Motor neuron (in vitro differentiated cells): ENCODE results near the gene SCAMP1. TPM values are rescaled to one million over a fixed set of nuclear protein-coding genes. Genes with fewer than 3 reads are reported as not detected.
"Not testable (repeated sequence)": the region's sequence is repeated elsewhere in the genome, so short reads cannot be mapped to it uniquely, and the experiment has no call there.

Experiments
- ATAC-seq, 8 experiments: fragments of 200-7000 bp; cut with Tn5 transposase; replicated peaks in 6 of 8; 2 replicates each; pipeline ENCODE4 v1.8.0; 2021; ENCODE audit warnings: mild to moderate bottlenecking in 8 of 8, moderate library complexity in 8 of 8
- H3K27ac ChIP-seq, 2 donors: fragments of 250-450 bp; sonication (Bioruptor Pico); 2 replicates each; pipeline ENCODE4 v1.9.0; 2021; ENCODE audit warnings: antibody characterized with exemption in 2 of 2, mild to moderate bottlenecking in 2 of 2, moderate library complexity in 1 of 2
- H3K4me1 ChIP-seq, 2 donors: fragments of 250-450 bp; sonication (Bioruptor Pico); replicated peaks in 1 of 2; 2 replicates each; pipeline ENCODE4 v1.6.1; 2021; ENCODE audit warnings: antibody characterized with exemption in 2 of 2, mild to moderate bottlenecking in 2 of 2, moderate library complexity in 1 of 2
- H3K4me3 ChIP-seq, 5 donors: fragments of 250-450 bp; sonication (Bioruptor Pico); 2 replicates each; pipeline ENCODE4 v1.9.0; 2021; ENCODE audit warnings: antibody characterized with exemption in 5 of 5, mild to moderate bottlenecking in 5 of 5, moderate library complexity in 4 of 5
- WGBS, 10 experiments: fragments of 450-650 bp; shearing (Covaris generic); methylation state at CpG; one replicate each; pipeline ENCODE4 v1.0.0; 2022; 5-methylcytosine and 5-hydroxymethylcytosine counted together
- in situ Hi-C, 9 experiments: fragments of 400-800 bp; cut with MboI; loops; one replicate each; pipeline ENCODE4 v1.15.0; 2021; ENCODE audit warnings: low sequenced_read_pairs in 9 of 9, low pct_unique_long_range_greater_than_20kb in 2 of 9; ENCODE audit not compliant: unreplicated experiment in 9 of 9
- total RNA-seq, 8 experiments: library from RNA; unstranded; fragments of 300-600 nt; gene quantifications; 2 replicates each; pipeline versions ENCODE4 v1.2.3 to v1.2.4, GENCODE V29; 2022

SCAMP1 gene
- total RNA-seq, 8 experiments from 2014 or later: 22.6 to 79.2 (median 54.7) TPM

GRCh38 chr5:78407458-78407857 is 47.0 kb downstream of the SCAMP1 start:
- no peak for ATAC-seq
- in situ Hi-C loops: no loop called here

GRCh38 chr5:78411586-78411985 is 51.2 kb downstream of the SCAMP1 start:
- Histone ChIP-seq H3K4me3 (no peak overlapping the region), H3K27ac (no peak overlapping the region), H3K4me1 (no peaks in the 10 kb centered on the region)
- peak in 1 of 8 experiments; percentile 44 for ATAC-seq
- in situ Hi-C loops: no loop called here

More at GRCh38 chr5:78407458-78407857, 47.0 kb downstream of the SCAMP1 start:
- no peak overlapping the region for H3K4me3 ChIP-seq
- H3K27ac ChIP-seq: no peak overlapping the region
- no peaks in the 10 kb centered on the region for H3K4me1 ChIP-seq

GRCh38 chr5:78416677-78417425 is 56.4 kb downstream of the SCAMP1 start:
- peak in 3 of 8 experiments; percentile 53 to 76 (median 70) for ATAC-seq
- WGBS, 10 experiments: 67 to 100% (median 80%) methylated on average over 1 of the region's 1 CpG; no CpG with 5 or more reads in 1 of the 10 experiments
- Histone ChIP-seq H3K4me3 (no peak overlapping the region), H3K27ac (no peak overlapping the region), H3K4me1 (no peaks in the 10 kb centered on the region)
- in situ Hi-C loops: no loop called here

DNA sequence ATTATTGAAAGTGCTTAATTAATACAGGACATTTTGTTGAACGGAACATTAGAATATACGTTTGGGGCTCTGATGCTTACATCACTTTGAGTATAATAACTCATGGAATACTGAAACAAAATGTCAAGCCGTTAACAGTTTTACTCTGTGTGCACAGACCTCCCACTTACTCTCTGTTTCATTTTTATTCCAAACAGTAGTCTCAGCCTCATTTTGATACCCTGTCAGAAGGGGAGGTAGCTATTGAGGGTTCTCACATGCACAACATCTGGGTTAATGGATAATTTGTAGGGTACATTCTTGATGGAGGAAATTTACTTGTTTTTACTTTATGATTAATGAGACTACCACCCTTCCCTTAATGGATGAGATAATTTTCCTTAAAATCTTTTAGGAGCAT is 59.0 kb downstream of the SCAMP1 start:
- no peak overlapping the region for H3K27ac ChIP-seq
- in situ Hi-C loops: no loop called here
- no peak for ATAC-seq
- H3K4me1 ChIP-seq: no peaks in the 10 kb centered on the region
- 42 to 100% (median 83%) methylated on average over 2 to 3 of the region's 3 CpGs; no CpG with 5 or more reads in 1 of the 10 experiments for WGBS, 10 experiments
- no peak overlapping the region for H3K4me3 ChIP-seq

GRCh38 chr5:78420548-78420947 is 60.1 kb downstream of the SCAMP1 start:
- Histone ChIP-seq H3K27ac (no peak overlapping the region), H3K4me1 (no peaks in the 10 kb centered on the region), H3K4me3 (no peak overlapping the region)
- in situ Hi-C loops: no loop called here
- no peak for ATAC-seq

DNA sequence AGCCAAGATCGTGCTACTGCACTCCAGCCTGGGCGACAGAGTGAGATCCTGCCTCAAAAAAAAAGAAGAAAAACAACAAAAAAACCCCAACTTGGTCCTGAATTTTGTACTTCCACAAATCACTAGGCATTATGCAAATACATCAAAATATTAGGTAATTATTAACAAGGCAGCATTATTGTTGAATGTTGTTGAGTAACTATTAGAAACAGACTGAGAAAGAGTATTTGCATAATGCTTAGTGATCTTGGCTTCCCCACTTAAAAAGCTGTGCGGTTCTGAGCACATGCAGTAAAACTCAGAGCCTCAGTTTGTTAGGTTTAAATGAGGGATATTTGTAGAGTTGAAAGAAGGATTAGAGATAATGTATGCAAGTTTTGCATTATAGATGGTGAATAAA is 64.2 kb downstream of the SCAMP1 start:
- WGBS, 10 experiments: 69 to 100% (median 96%) methylated on average over 1 to 3 of the region's 3 CpGs; no CpG with 5 or more reads in 1 of the 10 experiments
- no peak overlapping the region for H3K27ac ChIP-seq
- H3K4me3 ChIP-seq: no peak overlapping the region
- no peak for ATAC-seq
- in situ Hi-C loops: no loop called here
- no peaks in the 10 kb centered on the region for H3K4me1 ChIP-seq

DNA sequence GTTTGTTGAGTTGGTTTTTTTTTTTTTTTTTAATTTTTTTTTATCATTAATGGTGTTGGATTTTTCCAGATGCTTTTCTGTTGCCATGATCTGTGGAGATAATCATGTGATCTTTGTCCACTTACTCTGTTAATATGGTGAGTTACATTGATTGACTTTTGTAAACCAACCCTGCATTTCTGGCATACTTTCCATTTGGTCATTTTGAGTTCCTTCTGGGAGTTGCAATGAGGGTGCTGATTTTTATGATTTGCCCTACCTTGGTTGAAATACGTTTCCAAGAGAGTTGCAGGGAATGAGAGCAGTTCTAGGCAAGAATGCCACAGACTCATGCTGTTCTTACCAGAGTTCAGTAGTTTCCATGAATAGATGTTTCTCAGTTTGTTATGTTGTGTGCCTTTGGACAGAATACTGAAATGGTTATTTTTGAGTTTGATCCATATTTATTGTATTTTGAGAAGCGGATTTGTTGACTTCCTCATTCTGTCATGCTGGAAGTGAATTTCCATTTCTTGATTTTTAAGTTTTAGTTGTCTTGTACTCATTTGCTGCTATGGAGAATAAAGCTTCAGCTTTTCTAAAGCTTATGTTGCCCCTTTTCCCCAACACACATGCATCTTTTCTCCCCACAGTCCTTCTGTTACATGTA is 69.0 kb downstream of the SCAMP1 start:
- no peak overlapping the region for H3K4me3 ChIP-seq
- WGBS, 10 experiments: 70 to 100% (median 89%) methylated on average over 1 to 2 of the region's 2 CpGs; no CpG with 5 or more reads in 2 of the 10 experiments
- no peaks in the 10 kb centered on the region for H3K4me1 ChIP-seq
- in situ Hi-C loops: no loop called here
- H3K27ac ChIP-seq: no peak overlapping the region
- ATAC-seq: peak in 1 of 8 experiments; percentile 44

- no peaks in the 10 kb centered on the region for H3K4me1 ChIP-seq
- no peak overlapping the region for H3K4me3 ChIP-seq
- WGBS, 10 experiments: 56 to 100% (median 100%) methylated on average over 1 of the region's 1 CpG
- H3K27ac ChIP-seq: no peak overlapping the region
- ATAC-seq: peak in 1 of 8 experiments; percentile 28
- in situ Hi-C loops: no loop called here
These were observed 70.4 kb downstream of the SCAMP1 start for GRCh38 chr5:78430866-78431265.

- ATAC-seq: no peak
- in situ Hi-C loops: no loop called here
- Histone ChIP-seq H3K4me1 (no peaks in the 10 kb centered on the region), H3K27ac (no peak overlapping the region), H3K4me3 (no peak overlapping the region)
These were observed 73.6 kb downstream of the SCAMP1 start for GRCh38 chr5:78433972-78434371.

DNA sequence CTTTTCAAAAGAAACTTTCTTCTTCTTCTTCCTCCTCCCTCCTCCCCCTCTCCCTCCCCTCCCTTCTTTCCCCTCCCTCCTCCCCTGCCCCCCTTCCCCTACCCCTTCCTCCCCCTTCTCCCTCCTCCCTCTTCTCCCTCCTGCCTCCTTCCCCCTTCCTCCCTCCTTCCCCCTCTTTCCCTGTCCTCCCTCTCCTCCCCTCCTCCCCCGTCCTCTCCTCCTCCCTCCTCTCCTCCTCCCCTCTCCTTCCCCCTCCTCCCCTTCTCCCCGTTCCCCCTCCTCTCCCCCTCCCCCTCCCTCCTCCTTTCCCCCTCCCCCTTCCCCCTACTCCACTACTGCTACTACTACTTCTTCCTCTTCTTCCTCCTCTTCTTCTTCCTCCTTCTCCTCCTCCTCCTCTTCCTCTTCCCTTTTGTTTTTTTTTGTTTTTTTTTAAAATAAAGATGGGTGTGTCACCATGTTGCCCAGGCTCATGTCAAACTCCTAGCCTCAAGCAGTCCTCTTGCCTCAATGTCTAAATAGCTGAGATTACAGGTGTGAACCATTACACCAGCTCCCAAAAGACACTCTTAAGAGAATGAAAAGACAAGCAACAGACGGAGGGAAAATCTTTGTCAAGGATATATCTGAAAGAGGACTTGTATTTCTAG is 87.5 kb downstream of the SCAMP1 start:
- H3K4me3 ChIP-seq: no peak overlapping the region
- in situ Hi-C loops: no loop called here
- no peak overlapping the region for H3K27ac ChIP-seq
- 83 to 100% (median 100%) methylated on average over 1 of the region's 3 CpGs; no CpG with 5 or more reads in 1 of the 10 experiments for WGBS, 10 experiments
- no peaks in the 10 kb centered on the region for H3K4me1 ChIP-seq
- ATAC-seq: no peak

DNA sequence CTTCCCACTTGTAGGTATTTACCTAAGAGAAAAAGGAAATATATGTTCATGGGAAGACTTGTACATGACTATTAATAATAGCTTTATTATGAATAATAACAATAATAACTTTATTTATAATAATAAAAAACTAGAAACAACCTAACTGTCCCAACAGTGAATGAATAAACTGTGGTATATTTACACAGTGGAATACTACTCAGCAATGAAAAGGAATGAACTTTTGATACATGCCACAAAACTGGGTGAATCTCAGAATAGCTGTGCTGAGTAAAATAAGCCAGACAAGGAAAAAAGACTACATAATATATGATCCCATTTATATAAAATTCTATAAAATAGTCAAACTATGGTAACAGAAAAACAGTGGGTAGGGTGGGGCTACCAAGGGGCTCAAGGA is 88.7 kb downstream of the SCAMP1 start:
- H3K27ac ChIP-seq: no peak overlapping the region
- no peaks in the 10 kb centered on the region for H3K4me1 ChIP-seq
- H3K4me3 ChIP-seq: no peak overlapping the region
- no peak for ATAC-seq
- in situ Hi-C loops: no loop called here

DNA sequence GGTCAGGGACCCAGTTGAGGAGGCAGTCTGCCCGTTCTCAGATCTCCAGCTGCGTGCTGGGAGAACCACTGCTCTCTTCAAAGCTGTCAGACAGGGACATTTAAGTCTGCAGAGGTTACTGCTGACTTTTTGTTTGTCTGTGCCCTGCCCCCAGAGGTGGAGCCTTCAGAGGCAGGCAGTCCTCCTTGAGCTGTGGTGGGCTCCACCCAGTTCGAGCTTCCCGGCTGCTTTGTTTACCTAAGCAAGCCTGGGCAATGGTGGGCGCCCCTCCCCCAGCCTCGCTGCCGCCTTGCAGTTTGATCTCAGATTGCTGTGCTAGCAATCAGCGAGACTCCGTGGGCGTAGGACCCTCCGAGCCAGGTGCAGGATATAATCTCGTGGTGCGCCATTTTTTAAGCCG is 97.1 kb downstream of the SCAMP1 start:
- H3K27ac ChIP-seq, H3K4me1 ChIP-seq, ATAC-seq: not testable (repeated sequence)
- H3K4me3 ChIP-seq: peak overlapping the region in 2 of 5 donors; percentile 9 to 12
- WGBS, 10 experiments: no CpG with 5 or more reads among the region's 14 CpGs
- in situ Hi-C loops: loop anchor here in 1 of 9 experiments (25.0 kb wide), 1 partner anchor 145 kb away; no protein-coding TSS in a partner anchor

DNA sequence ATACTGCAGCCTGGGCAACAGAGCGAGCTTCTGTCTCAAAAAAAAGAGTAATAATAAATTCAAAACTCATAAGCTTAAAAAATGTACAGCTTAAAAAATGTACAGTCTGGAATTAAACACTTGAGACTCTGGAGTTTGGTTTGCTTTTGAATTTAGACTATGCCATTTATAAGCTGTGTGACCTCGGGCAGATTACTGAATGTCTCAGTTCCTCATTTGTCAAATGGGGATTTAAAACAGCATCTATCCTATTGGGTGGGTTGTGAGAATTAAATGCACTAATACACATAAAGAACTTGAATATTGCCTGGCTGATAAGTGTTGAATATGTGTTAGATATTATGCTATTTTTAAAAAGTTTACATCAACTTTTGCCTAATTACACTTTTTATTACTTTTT is 98.4 kb downstream of the SCAMP1 start:
- Histone ChIP-seq H3K4me1 (no peaks in the 10 kb centered on the region), H3K4me3 (no peak overlapping the region), H3K27ac (no peak overlapping the region)
- 80 to 100% (median 94%) methylated on average over 1 to 2 of the region's 2 CpGs; no CpG with 5 or more reads in 3 of the 10 experiments for WGBS, 10 experiments
- no peak for ATAC-seq
- in situ Hi-C loops: loop anchor here in 1 of 9 experiments (25.0 kb wide), 1 partner anchor 147 kb away; no protein-coding TSS in a partner anchor
